SK-N-MC (cell line): Measurements from ENCODE around the gene RNASEL.

Experiments
- EZH2 ChIP-seq: fragments of 200-600 bp; sonication (generic); IDR thresholded peaks from one replicate; pipeline ENCODE4 v1.6.1; 2017; ENCODE audit warnings: antibody characterized with exemption
- POLR2AphosphoS5 ChIP-seq: IDR thresholded peaks from 2 replicates; pipeline ENCODE4 v1.6.1; 2012; ENCODE audit warnings: mild to moderate bottlenecking, low read depth, low read length, borderline replicate concordance

GRCh38 chr1:182563095-182563494 is 26.0 kb downstream of the RNASEL start:
- no peak for TF ChIP-seq EZH2
- no peak for TF ChIP-seq POLR2AphosphoS5
